Adipose tissue (tissue), 3 donors: ENCODE data around the gene MAGEC3. TPM values are rescaled to one million over a fixed set of nuclear protein-coding genes. Genes with fewer than 3 reads are reported as not detected.
"Not testable (repeated sequence)": the region's sequence is repeated elsewhere in the genome, so short reads cannot be mapped to it uniquely, and the experiment has no call there.

Source experiments
- H3K27ac ChIP-seq: one replicate; pipeline ENCODE4 v1.5.1; 2013; ENCODE audit warnings: low read depth, low read length
- WGBS, 3 donors: extraction: QIAGEN DNeasy Blood & Tissue Kit; methylation state at CpG; one replicate each; pipeline ENCODE4 v1.1.7; 2013; 5-methylcytosine and 5-hydroxymethylcytosine counted together
- polyA plus RNA-seq, 3 donors: library from polyadenylated mRNA; stranded (reverse); fragments of 200-250 nt; gene quantifications; one replicate each; pipeline ENCODE4 v1.2.3, GENCODE V29; 2013
- donor health status: healthy with polysubstance abuse.
- donor health status: Bipolar disorder and iron deficiency.
- donor health status: healthy.

MAGEC3 gene
- polyA plus RNA-seq: not detected

GRCh38 chrX:141838016-141838415, at the start of gene MAGEC3:
Gene MAGEC3, plus strand, starts transcription at chrX:141838316. Its CDS starts 0 bp downstream, at chrX:141838316.
- WGBS, 3 donors: 79 to 93% (median 89%) methylated on average over 2 of the region's 2 CpGs
- H3K27ac ChIP-seq: no peak within 1 kb of the TSS

GRCh38 chrX:141791856-141792255, 46.3 kb upstream of the MAGEC3 start:
- H3K27ac ChIP-seq: no peak overlapping the region
- 78 to 88% (median 82%) methylated on average over 2 of the region's 2 CpGs for WGBS, 3 donors

- H3K27ac ChIP-seq: no peak overlapping the region
- WGBS, 3 donors: 54 to 83% (median 75%) methylated on average over 1 of the region's 1 CpG
Observed at GRCh38 chrX:141811438-141811837, 26.7 kb upstream of the MAGEC3 start.

- H3K27ac ChIP-seq: no peak overlapping the region
- WGBS, 3 donors: 24 to 70% (median 65%) methylated on average over 2 of the region's 2 CpGs
Observed at GRCh38 chrX:141814213-141814857, 23.8 kb upstream of the MAGEC3 start.

- 38 to 90% (median 77%) methylated on average over 6 of the region's 6 CpGs for WGBS, 3 donors
- H3K27ac ChIP-seq: no peak overlapping the region
Observed at GRCh38 chrX:141815904-141816303, 22.2 kb upstream of the MAGEC3 start.

- 54 to 80% (median 61%) methylated on average over 3 of the region's 3 CpGs for WGBS, 3 donors
- no peak overlapping the region for H3K27ac ChIP-seq
Observed at GRCh38 chrX:141832247-141832646, 5.9 kb upstream of the MAGEC3 start.

GRCh38 chrX:141839856-141840255, 1.7 kb downstream of the MAGEC3 start:
- WGBS, 3 donors: 76 to 86% (median 81%) methylated on average over 2 of the region's 2 CpGs

GRCh38 chrX:141857479-141857878, 19.4 kb downstream of the MAGEC3 start:
- WGBS, 3 donors: 30 to 54% (median 31%) methylated on average over 3 of the region's 3 CpGs
- H3K27ac ChIP-seq: no peak overlapping the region

More at GRCh38 chrX:141839856-141840255, 1.7 kb downstream of the MAGEC3 start:
- no peak overlapping the region for H3K27ac ChIP-seq

- 43 to 72% (median 53%) methylated on average over 3 to 5 of the region's 5 CpGs for WGBS, 3 donors
- no peak overlapping the region for H3K27ac ChIP-seq
Observed at GRCh38 chrX:141879616-141880015, 41.5 kb downstream of the MAGEC3 start.

- 62 to 86% (median 82%) methylated on average over 4 to 5 of the region's 5 CpGs for WGBS, 3 donors
- H3K27ac ChIP-seq: not testable (repeated sequence)
Observed at GRCh38 chrX:141888811-141889210, 50.7 kb downstream of the MAGEC3 start.

GRCh38 chrX:141894733-141895132, 56.6 kb downstream of the MAGEC3 start:
- H3K27ac ChIP-seq: no peak overlapping the region
- 75 to 94% (median 86%) methylated on average over 7 of the region's 7 CpGs for WGBS, 3 donors

- H3K27ac ChIP-seq: no peak overlapping the region
- WGBS, 3 donors: 84 to 93% (median 86%) methylated on average over 2 of the region's 2 CpGs
Observed at GRCh38 chrX:141897690-141898089, 59.6 kb downstream of the MAGEC3 start.

- H3K27ac ChIP-seq: no peak overlapping the region
- 59 to 83% (median 76%) methylated on average over 4 of the region's 4 CpGs for WGBS, 3 donors
Observed at GRCh38 chrX:141902366-141902765, 64.2 kb downstream of the MAGEC3 start.

- H3K27ac ChIP-seq: no peak within 1 kb of the TSS
- WGBS, 3 donors: 89 to 95% (median 92%) methylated on average over 17 to 25 of the region's 25 CpGs
Observed at GRCh38 chrX:141903400-141904155, 65.5 kb downstream of the MAGEC3 start, which contains the start of gene MAGEC1. Gene MAGEC1, plus strand, starts transcription at chrX:141903894. Its CDS starts 1,179 bp downstream, at chrX:141905073.

GRCh38 chrX:141904262-141904661, 66.1 kb downstream of the MAGEC3 start:
- no peak overlapping the region for H3K27ac ChIP-seq
- WGBS, 3 donors: 82 to 88% (median 86%) methylated on average over 3 to 6 of the region's 6 CpGs

- WGBS, 3 donors: 60 to 77% (median 73%) methylated on average over 3 of the region's 3 CpGs
- no peak overlapping the region for H3K27ac ChIP-seq
Observed at GRCh38 chrX:141917801-141918200, 79.7 kb downstream of the MAGEC3 start.

GRCh38 chrX:141924293-141924692, 86.2 kb downstream of the MAGEC3 start:
- WGBS, 3 donors: 74 to 80% (median 78%) methylated on average over 2 of the region's 2 CpGs
- H3K27ac ChIP-seq: no peak overlapping the region

- WGBS, 3 donors: 49 to 67% (median 62%) methylated on average over 3 of the region's 3 CpGs
- H3K27ac ChIP-seq: no peak overlapping the region
Observed at GRCh38 chrX:141928432-141928831, 90.3 kb downstream of the MAGEC3 start.

- no peak overlapping the region for H3K27ac ChIP-seq
- WGBS, 3 donors: 43 to 61% (median 49%) methylated on average over 2 of the region's 2 CpGs
Observed at GRCh38 chrX:141934059-141934641, 96.0 kb downstream of the MAGEC3 start.
